Embryonic facial prominence (tissue), 1 donor: Measurements from ENCODE around the gene NOTUM.
"Not testable (repeated sequence)": the region's sequence is repeated elsewhere in the genome, so short reads cannot be mapped to it uniquely, and the experiment has no call there.

Experiments used
- DNase-seq: peaks from one replicate; pipeline ENCODE4 v3.0.0-alpha.2; 2016; ENCODE audit errors: extremely low spot score

The NOTUM gene

DNA sequence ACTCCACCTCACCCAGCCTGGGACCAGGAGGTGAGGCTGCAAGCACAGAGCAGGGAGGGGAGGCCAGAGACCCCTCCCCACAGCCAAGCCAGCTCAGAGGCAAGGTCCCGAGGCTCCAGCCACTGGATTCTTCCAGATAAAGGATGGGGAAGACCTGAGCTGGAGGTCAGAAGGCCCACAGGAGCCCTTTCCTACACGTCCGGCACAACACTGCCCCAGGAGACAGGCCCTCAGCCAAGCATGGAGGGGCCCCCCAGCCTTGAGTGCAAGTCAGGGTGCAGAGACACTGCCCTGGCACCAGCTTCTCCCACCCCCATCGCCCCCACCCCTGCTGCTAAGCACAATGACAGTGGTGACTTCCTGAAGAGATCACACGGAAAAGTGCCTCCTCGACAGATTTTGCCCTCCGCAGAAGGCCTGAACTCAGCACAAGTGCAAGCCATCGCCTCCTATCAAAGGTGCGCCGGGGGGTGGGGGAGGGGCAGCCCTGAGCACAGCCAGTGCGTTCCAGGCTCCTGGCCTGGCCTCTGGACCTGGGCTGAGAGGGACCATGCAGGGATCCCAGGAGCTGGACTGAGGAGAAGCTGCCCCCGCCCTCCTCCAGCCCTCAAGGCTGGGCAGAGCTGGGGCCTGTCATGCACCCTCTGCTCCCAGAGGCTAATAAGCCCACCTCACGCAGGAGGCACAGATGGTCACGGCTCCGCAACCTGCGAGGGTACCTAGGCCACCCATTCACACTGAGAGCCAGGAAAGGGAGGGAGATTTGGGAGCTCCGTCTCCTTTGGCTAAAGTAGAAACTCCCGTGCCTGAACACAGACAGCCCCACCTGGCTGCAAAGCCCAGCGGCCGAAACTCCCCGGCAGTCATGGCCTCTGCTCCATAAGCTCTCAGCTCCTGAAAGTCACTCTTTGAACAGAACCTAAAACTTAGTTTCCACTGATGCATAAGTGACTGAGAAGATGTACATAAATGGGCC lies 36.1 kb downstream of the NOTUM start:
- DNase-seq = no peak

GRCh38 chr17:81923302-81924260 lies 37.4 kb downstream of the NOTUM start:
- no peak for DNase-seq

DNA sequence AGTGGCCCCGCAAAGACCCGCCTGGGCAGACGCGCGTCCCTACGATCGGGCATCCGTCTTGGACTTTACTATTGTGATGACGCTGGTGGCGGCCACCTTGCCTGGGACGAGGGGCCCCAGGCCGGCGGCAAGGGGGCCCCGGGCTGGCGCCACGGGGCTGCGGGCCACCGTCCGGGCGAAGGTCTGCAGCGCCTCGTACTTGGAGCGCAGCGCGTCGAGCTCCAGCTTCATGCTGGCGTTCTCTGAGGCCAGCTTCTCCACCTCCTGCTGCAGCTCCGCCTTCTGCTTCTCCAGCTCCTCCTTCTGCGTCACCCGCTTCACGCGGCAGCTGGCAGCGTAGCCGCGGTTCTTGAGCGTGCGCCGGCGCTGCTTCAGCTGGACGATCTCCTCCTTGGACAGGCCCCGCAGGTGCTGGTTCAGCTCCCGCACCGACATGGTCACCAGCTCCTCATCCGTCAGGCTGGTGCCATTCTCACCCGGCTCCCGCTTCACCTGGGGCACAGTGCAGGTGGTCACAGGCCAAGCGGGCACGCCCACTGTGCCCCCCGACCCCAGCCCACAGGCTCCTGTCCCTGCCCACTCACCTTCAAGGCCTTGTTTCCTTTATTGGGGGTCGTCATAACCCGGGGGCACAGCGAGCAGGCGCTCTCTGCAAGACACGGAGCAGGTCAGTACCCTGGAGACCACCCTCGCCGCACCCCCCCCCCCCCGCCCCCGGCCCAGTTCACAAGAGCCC lies 38.3 kb downstream of the NOTUM start:
- no peak for DNase-seq

GRCh38 chr17:81921996-81922565 lies 38.9 kb downstream of the NOTUM start:
- DNase-seq = no peak

GRCh38 chr17:81921537-81921862 lies 39.5 kb downstream of the NOTUM start:
- no peak for DNase-seq

GRCh38 chr17:81920612-81921536 lies 40.1 kb downstream of the NOTUM start:
- DNase-seq = no peak

GRCh38 chr17:81918832-81919545 lies 42.0 kb downstream of the NOTUM start:
- no peak for DNase-seq

GRCh38 chr17:81918333-81918669 lies 42.7 kb downstream of the NOTUM start:
- DNase-seq = not testable (repeated sequence)

- no peak for DNase-seq
These were observed 43.2 kb downstream of the NOTUM start, which contains the start of gene SIRT7 for GRCh38 chr17:81917565-81918332. SIRT7 (minus strand) TSS chr17:81918176; CDS start chr17:81918131, 45 bp downstream.

GRCh38 chr17:81916234-81917001 lies 44.6 kb downstream of the NOTUM start:
- no peak for DNase-seq

DNA sequence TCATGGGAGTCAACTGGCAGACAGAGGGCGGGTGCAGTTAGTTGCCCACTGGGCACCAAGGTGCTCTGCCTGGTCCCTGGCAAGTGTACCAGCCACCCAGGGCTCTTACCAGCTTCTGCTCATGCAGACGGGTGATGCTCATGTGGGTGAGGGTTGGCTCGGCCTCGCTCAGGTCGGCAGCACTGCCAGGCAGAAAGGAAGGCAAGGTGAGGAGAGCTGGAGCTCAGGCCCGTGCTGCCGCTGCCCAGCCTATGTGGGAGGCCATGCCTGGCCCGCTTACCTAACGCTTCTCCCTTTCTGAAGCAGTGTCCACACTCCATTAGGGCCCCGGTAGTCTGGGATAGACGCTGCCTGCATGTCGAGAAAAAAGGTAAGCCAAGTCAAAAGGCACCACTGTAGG lies 45.7 kb downstream of the NOTUM start:
- DNase-seq = no peak

DNA sequence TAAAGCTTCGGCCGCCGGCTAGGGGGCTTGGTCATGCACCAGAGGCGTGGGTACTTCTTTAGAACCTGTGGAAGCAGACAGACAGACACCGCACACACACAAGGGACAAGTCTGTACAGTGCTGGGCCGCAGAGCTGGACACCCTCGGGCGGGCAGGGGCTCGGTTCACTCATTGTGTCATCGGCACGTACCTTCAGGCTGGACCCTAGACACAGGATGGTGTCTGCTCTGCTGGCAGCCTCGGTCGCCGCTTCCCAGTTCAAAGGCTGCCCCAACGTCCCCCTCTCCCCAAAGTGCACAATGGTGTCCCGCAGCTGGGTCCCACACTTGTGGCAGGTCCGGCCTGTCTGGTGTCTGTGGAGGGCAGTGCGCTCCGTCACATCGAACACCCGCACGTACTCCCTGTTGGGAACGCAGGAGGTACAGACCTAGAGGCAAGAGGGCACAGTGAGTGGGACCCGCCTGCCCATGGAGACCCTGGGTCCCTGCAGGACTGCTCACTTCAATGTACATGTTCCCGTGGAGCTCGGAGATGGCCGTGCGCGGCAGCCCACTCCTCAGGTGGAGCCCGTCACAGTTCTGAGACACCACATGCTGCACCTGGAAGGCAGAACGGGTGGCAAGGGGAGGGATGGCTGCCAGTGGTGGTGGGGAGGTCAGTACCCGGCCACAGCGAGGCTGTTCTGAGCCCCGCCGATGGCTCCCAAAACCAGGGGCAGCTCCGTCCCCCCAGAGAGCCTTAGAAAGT lies 46.7 kb downstream of the NOTUM start:
- no peak for DNase-seq

GRCh38 chr17:81913394-81914102 lies 47.4 kb downstream of the NOTUM start:
- DNase-seq = no peak

- DNase-seq = no peak
These were observed 48.3 kb downstream of the NOTUM start for GRCh38 chr17:81912441-81913309.

- DNase-seq = no peak
These were observed 49.0 kb downstream of the NOTUM start for GRCh38 chr17:81911969-81912368.
